ENCODE results near the gene EFCAB11. TPM values are rescaled to one million over a fixed set of nuclear protein-coding genes. Genes with fewer than 3 reads are reported as not detected.
A peak's percentile ranks its signal among the peaks of the same experiment; 100 is the strongest.

EFCAB11 gene
- total RNA-seq, 1 experiment from 2014 or later, result 18.6 TPM

DNA sequence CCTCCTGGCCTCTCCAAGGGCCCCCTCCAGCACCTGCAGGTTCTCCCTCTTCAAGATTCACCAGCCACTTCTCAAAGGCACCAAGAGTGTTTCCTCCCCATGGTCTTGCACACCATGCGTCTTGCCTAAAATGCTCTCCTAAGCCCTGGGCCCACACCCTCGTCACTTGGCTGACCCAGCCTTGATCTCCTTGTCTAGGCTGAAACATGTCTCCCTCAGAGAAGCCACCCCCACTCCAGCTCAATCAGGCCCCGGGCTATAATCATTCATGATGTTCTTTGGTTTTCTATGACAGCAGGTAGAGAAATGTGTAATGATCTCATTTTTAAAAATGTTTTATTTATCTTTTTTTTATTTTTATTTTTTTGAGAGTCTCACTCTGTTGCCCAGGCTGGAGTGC, 88.1 kb downstream of the EFCAB11 start:
- DNase-seq (ENCODE audit: low read depth), result no peak

DNA sequence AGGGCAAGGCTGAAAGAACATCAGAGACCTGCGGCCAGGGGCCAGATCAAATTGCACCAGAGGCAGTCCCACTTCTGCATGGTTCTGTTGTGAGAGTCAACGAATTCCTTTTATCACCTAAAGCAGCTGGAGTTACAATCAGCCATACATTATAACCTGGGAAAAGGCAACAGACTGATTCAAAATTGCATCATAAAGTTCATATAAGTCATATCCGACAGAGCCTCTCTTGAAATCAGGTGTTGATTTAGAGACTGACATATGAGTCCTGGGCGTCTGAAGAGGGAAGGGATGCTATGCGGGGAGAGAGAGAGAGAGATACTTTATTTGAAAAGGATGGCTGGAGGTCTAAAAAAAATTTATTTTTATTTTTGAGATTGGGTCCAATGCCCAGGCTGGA, 89.4 kb downstream of the EFCAB11 start:
- no peak for DNase-seq (ENCODE audit: low read depth)

DNA sequence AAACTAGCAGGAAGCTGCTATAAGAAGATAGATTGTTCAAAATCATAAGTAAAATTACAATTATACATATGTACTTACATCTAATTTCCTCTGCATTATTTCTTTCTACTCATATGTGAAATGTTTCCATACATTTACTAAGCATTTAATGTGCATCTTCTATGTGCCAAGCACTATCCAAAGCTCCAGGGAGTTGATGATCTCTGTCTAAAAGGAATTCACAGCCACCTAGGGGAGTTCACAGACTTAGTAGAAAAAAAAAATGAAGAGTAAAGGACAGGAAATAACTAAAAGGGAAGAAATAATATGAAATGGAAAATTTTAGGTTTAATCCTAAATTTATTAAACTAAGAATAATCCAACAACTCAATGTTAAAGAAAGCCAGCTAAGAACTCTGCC, 91.7 kb downstream of the EFCAB11 start:
- DNase-seq (ENCODE audit: low read depth), result no peak

- no peak for DNase-seq (ENCODE audit: low read depth)
Observed at GRCh38 chr14:89861630-89862029, 92.9 kb downstream of the EFCAB11 start.

DNA sequence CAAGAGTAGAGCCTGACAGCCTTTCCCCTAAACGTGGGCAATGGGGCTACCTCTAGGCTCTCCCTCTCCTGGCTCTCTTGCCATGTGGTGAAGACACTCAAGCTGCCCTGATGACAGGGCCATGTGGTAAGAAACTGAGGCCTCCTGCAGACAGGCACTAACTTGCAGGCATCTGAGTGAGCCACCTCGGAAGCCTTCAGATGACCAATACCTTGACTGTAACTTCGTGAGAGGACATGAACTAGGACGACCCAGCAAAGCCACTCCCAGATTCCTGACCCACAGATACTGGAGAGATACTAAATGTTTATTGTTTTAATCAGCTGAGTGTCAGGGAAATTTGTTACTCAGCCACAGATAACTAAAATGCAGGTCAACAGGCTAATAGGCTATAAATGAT, 96.4 kb downstream of the EFCAB11 start:
- DNase-seq (ENCODE audit: low read depth), result no peak

GRCh38 chr14:89856871-89857345, 97.6 kb downstream of the EFCAB11 start:
- peak; percentile 6 for DNase-seq (ENCODE audit: low read depth)

DNA sequence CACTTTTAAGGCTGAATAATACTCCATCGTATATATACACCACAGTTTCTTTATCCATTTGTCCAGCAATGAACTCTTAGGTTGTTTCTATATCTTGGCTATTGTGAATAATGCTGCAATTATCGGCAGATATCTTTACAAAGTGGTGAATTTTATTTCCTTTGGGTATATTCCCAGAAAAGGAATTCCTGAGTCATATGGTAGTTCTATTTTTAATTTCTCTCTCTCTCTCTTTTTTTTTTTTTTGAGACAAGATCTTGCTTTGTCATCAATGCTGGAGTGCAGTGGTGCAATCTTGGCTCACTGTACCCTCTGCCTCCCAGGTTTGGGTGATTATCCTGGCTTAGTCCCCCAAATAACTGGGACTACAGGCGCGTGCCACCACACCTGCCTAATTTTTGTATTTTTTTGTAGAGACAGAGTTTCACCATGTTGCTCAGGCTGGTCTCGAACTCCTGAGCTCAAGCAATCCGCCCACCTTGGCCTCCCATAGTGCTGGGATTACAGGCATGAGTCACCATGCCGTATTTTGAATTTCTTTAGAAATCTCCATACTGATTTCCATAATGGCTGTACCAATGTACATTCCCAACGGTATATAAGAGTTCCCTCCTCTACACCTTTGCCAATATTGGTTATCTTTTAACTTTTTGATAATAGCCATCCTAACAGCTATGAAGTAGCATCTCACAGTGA, 98.4 kb downstream of the EFCAB11 start:
- DNase-seq (ENCODE audit: low read depth), result peak; percentile 70

- DNase-seq (ENCODE audit: low read depth), result peak; percentile 36
Observed at GRCh38 chr14:89853936-89854693, 100.4 kb downstream of the EFCAB11 start.

DNA sequence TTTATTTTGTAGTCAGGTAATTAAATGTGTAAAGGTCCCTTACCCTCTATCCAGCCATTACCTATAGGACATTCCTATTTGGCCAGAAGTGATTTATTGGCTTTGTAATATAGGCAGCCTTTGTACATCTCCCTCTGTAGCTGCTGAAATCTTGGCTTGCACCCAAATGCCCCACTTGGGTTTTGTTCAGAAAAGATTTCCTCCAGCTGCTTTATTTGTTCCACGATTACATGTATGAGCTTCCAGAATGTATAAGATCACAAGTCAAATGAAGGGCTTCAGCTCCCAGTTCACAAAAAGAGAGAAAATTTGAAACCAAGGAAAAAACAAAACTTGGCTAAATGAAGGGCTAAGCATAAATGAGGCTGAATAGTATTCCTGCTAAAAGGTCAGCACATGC, 103.4 kb downstream of the EFCAB11 start:
- no peak for DNase-seq (ENCODE audit: low read depth)

- DNase-seq (ENCODE audit: low read depth), result no peak
Observed at GRCh38 chr14:89849931-89850330, 104.6 kb downstream of the EFCAB11 start.

DNA sequence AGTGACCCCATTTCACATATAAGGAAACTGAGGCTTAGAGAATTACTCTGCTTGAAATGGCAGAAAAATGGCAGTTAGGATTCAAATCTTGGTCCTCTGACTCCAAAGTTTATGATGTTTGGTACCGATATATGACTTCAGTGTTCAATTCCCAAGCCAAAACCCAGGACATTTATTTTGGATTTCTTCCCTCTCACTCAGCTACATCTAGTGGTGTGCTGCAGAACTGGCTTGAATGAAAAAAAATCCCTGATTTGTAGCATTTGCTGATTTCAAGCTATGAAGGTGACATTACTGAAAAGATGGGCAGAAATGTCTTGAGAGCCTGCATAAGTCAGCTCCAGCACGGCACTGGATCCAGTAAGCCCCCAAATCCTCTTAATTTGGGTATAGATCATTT, 106.4 kb downstream of the EFCAB11 start:
- DNase-seq (ENCODE audit: low read depth), result no peak

DNA sequence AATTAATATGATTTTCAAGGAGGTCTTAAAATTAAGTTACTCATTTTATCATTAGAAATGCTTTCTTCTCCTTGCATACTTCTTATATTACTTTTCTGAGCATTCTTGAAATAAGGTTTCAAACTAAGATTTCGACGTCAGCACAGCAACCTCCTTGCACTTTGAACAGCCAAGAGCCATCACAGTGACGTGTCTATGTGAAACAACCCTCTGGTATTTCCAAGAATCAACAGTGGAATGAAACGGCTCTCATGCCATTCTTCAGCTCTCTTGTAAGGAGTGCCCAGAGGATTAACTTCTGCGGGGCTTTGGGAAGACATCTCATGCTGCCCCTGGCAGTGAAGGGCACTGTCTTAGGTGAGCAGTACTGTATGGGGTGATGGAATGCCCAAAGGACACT, 109.2 kb downstream of the EFCAB11 start:
- no peak for DNase-seq (ENCODE audit: low read depth)

DNA sequence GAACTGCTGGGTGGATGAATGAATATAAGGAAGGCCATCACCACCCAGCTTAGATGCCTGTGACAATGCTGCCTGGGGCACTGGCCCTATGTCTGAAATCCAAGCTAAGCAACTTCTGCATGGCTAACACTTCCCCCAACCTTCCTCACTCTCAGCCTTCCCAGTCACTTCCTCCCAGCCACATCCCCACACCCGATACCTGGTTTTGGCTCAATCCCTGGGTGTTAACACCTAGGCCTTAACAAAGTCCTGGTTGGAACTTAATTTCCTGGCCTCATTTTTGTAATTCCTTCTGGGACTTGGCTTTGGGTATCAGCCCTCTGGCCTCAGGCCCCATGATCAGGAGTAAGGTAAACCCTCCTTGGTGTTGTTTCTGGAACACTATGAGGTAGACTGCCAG, 110.0 kb downstream of the EFCAB11 start:
- DNase-seq (ENCODE audit: low read depth), result no peak

- DNase-seq (ENCODE audit: low read depth), result no peak
Observed at GRCh38 chr14:89842837-89843236, 111.7 kb downstream of the EFCAB11 start.

DNA sequence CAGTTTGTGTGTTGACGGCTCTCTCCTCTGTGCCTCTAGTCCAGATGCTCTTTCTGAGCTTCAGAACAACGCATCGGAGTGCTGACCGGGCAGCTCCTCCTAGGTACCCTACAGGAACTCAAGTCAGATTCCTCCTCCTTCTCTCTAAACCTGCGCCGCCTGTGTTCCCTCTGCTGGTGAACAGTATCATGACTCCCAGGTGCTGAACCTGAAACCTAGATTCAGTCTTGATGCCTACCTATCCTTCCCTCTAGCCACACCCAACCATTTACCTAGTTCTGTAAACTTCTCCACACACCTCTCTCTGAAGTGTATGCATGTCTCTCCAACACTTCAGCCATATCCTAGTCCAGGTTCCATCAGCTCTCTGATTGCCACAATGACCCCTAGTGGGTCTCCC, 112.7 kb downstream of the EFCAB11 start:
- no peak for DNase-seq (ENCODE audit: low read depth)

GRCh38 chr14:89836830-89837469, 117.6 kb downstream of the EFCAB11 start:
- DNase-seq (ENCODE audit: low read depth), result no peak

- no peak for DNase-seq (ENCODE audit: low read depth)
Observed at GRCh38 chr14:89833661-89834060, 120.9 kb downstream of the EFCAB11 start.

GRCh38 chr14:89833120-89833532, 121.4 kb downstream of the EFCAB11 start:
- no peak for DNase-seq (ENCODE audit: low read depth)

DNA sequence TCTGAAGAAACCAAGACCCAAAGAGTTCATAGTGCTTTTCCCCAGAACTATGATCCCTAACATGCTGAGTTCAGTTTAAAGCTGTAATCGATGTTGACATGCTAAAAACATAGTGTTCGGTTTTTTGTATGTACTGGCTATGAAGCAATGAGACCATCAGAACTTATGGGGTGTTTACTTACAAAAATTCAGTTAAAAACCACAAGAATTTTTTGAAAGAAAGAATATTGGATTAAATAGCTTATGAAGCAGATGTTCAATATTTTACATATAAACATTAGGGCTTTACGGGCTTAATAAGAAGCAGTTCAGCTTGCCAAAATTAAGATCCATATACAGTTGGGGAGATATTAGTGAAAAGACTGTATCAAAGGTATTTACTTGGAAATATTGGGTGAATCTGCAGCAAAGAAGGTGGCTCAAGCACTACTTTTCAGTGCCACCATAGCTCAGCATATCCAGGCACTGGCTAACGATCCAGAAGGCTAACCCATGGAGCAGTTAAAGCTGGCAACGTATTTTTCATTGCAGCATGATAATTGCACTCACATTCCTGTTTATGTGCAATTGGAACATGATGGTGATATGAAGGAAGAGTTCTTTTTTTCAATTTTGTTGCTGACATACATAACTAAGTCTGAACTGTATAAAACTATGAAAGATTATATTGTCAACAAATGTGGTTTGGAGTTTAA, 125.9 kb downstream of the EFCAB11 start:
- no peak for DNase-seq (ENCODE audit: low read depth)

GRCh38 chr14:89827265-89827664, 127.3 kb downstream of the EFCAB11 start:
- DNase-seq (ENCODE audit: low read depth), result no peak

DNA sequence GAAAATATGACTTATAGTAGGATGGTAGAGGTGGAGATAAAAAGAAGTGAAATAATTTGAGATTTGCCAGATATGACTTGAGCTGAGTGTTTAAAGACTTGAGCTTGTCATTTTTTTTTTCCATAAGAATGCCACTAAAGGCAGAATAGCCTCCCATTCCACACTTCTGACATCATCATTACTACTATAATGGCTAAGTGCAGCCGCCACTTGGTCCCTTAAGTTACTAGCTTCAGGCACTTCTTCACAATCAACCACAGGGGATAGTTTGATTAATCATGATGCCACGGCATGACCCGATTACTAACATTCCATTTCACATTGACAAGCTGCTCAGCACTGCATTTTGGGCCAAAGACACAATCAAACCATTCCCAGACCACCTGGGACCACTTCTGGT, 127.9 kb downstream of the EFCAB11 start:
- DNase-seq (ENCODE audit: low read depth), result peak; percentile 64

DNA sequence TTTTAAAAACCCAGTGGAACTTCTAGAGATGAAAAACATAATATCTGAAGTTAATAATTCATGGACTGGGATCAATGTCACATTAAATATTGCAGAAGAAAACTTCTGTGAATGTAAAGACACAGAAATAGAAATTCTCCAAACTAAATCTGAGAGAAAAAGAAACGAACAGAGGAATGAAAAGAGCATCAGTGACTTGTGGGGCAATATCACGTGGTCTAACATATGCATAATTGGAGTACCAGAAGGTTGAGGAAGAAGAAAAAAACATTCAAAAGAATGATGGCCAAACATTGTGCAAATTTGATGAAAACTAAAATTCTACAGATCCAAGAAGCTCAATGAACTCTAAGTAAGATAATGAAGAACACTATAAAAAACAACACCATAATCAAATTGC, 130.8 kb downstream of the EFCAB11 start:
- no peak for DNase-seq (ENCODE audit: low read depth)

Data from RPMI7951 (cell line).